GM21619 (cell line): ENCODE data around the gene CYP4A11.
"Not testable (repeated sequence)": the region's sequence is repeated elsewhere in the genome, so short reads cannot be mapped to it uniquely, and the experiment has no call there.

Source experiments
- ATAC-seq: cut with Tn5 transposase; IDR thresholded peaks from one replicate; pipeline ENCODE4 v1.9.1; 2021; ENCODE audit not compliant: unreplicated experiment

CYP4A11 gene, protein sequence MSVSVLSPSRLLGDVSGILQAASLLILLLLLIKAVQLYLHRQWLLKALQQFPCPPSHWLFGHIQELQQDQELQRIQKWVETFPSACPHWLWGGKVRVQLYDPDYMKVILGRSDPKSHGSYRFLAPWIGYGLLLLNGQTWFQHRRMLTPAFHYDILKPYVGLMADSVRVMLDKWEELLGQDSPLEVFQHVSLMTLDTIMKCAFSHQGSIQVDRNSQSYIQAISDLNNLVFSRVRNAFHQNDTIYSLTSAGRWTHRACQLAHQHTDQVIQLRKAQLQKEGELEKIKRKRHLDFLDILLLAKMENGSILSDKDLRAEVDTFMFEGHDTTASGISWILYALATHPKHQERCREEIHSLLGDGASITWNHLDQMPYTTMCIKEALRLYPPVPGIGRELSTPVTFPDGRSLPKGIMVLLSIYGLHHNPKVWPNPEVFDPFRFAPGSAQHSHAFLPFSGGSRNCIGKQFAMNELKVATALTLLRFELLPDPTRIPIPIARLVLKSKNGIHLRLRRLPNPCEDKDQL

DNA sequence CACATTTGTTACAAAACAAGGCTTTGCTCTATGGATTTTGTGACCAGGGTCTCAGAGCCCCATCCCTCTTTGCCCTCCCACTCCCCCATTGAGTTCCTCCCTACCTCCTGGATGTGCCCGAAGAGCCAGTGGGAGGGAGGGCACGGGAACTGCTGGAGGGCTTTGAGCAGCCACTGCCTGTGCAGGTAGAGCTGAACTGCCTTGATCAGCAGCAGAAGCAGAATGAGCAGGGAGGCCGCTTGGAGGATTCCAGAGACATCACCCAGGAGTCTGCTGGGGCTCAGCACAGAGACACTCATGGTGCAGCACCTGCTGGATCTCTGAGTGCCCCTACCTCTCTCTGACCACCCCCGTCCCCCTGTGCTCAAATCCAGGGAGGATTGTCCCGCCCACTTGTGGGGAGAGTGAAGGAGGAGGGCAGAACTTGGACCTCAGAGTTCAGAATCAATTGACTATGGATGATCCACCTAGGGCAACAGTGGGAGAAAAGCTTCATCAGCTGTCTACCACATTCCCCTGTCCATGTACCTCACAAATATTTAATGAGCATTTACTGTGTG is at the start of gene CYP4A11:
Gene CYP4A11, minus strand, starts transcription at position 342 of the 560 bp plus-strand sequence. Its CDS starts 43 bp downstream, at position 299.
- ATAC-seq: no peak

GRCh38 chr1:46990541-46990940 is 49.3 kb upstream of the CYP4A11 start:
- ATAC-seq: not testable (repeated sequence)

GRCh38 chr1:46983830-46984586 is 42.7 kb upstream of the CYP4A11 start:
- ATAC-seq: no peak

GRCh38 chr1:46983166-46983829 is 42.0 kb upstream of the CYP4A11 start:
- ATAC-seq: no peak

- no peak for ATAC-seq
Observed at GRCh38 chr1:46969014-46969619, 27.8 kb upstream of the CYP4A11 start.

DNA sequence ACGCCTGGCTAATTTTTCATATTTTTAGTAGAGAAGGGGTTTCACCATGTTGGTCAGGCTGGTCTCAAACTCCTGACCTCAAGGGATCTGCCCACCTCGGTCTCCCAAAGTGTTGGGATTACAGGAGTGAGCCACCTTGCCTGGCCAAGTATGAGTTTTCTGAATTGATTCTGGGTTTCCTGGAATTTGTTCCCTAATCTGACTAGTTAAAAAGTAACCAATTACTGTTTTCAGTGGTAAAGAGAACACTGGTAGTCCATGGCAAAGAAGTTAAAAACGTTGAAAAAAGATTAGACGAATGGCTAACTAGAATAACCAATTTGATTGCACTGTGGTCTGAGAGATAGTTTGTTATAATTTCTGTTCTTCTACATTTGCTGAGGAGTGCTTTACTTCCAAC is 21.0 kb upstream of the CYP4A11 start:
- not testable (repeated sequence) for ATAC-seq

- no peak for ATAC-seq
Observed at GRCh38 chr1:46961066-46961758, 19.9 kb upstream of the CYP4A11 start.

- ATAC-seq: no peak
Observed at GRCh38 chr1:46960250-46960649, 19.0 kb upstream of the CYP4A11 start.

DNA sequence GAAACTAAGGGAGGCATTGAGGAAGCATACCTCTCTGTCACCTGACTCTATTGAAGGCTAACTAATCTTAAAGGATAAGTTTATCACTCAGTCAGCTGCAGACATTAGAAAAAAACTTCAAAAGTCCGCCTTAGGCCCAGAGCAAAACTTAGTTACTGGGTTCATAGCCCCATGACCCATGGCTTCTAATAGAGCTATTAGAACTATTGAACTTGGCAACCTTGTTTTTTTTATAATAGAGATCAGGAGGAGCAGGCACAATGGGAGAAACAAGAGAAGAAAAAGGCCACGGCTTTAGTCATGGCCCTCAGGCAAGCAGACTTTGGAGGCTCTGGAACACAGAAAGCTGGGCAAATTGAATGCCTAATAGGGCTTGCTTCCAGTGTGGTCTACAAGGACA is 13.8 kb upstream of the CYP4A11 start:
- not testable (repeated sequence) for ATAC-seq

DNA sequence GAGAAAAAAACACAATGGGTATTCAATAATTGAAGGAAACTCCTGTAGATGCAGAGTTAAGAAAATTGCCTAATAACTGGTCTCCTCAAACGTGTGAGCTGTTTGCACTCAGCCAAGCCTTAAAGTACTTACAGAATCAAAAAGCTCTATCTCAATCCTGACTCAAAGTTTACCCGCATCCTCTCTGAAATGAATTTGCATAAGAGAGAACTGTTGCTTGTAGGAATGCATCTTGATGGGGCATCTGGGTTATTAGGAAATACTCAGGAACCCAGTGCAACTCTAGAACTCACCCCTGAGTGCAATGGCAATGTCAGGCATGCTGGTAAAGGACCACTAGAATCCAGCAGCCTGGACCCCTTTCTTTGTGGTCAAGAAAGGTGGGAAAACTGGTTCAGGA is 12.6 kb upstream of the CYP4A11 start:
- ATAC-seq: not testable (repeated sequence)

- ATAC-seq: not testable (repeated sequence)
Observed at GRCh38 chr1:46949417-46949666, 8.1 kb upstream of the CYP4A11 start.

GRCh38 chr1:46948629-46949416 is 7.5 kb upstream of the CYP4A11 start:
- no peak for ATAC-seq

- not testable (repeated sequence) for ATAC-seq
Observed at GRCh38 chr1:46947706-46948105, 6.4 kb upstream of the CYP4A11 start.

DNA sequence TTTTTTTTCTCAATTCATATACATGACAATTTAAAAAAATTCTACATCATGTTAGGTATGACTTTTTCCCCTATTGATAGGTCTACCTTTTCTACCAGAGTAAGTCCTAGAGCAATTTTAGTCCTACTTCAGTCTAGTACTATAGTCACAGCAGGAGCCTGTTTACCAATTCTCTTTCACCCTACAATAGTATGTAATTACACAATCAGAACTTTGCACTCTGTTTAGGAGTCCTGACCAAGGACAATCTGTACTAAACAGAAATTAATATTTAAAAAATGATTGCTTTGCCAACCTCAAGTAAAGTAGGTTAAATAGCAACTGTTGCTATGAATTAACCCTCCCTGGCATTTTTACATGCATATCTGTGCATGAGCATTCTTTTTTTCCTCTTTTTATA is 810 bp upstream of the CYP4A11 start:
- ATAC-seq: no peak

- no peak for ATAC-seq
Observed at GRCh38 chr1:46940307-46940706, 969 bp downstream of the CYP4A11 start.

DNA sequence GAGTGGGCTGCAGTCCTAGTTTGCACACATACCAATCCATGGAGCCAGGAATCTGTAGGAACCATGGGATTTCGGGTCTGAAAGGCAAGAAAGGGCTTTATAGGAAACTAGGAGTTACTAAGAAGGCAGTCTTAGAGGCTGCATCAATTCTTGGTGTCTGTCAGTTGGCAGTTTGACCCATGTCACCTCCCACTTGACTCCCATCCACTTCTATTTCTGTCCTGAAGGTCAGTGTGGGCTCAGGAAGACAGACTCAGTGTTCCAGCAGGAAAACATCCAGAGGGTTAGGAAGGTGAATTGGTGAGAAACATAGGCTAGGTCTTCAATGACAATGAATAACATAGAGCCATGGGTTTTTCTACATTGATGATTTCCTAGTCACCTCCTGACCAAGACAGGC is 4.0 kb downstream of the CYP4A11 start:
- no peak for ATAC-seq

GRCh38 chr1:46936788-46937187 is 4.5 kb downstream of the CYP4A11 start:
- ATAC-seq: no peak

- ATAC-seq: not testable (repeated sequence)
Observed at GRCh38 chr1:46934852-46935251, 6.4 kb downstream of the CYP4A11 start.

- ATAC-seq: not testable (repeated sequence)
Observed at GRCh38 chr1:46932020-46932419, 9.3 kb downstream of the CYP4A11 start.
